Esophagus muscularis mucosa (tissue), 4 donors: ENCODE measurements around the gene EGF.

Source experiments
- CTCF ChIP-seq, 3 experiments: fragments of 200-600 bp in 2 of 3; fragments of 450-650 bp in 1 of 3; sonication (generic) in 2 of 3; IDR thresholded peaks; one replicate each; pipeline ENCODE4 v1.5.1; 2017 to 2019; ENCODE audit warnings: antibody characterized with exemption in 3 of 3, mild to moderate bottlenecking in 2 of 3, moderate library complexity in 1 of 3
- EP300 ChIP-seq: sonication (generic); formaldehyde crosslinking; IDR thresholded peaks from one replicate; pipeline ENCODE4 v1.6.1; 2017; ENCODE audit warnings: antibody characterized with exemption
- POLR2A ChIP-seq: fragments of 450-650 bp; IDR thresholded peaks from one replicate; pipeline ENCODE4 v1.6.1; 2017; ENCODE audit warnings: antibody characterized with exemption, moderate library complexity, mild to moderate bottlenecking, low read depth
- POLR2AphosphoS5 ChIP-seq, 2 donors: sonication (generic); formaldehyde crosslinking; IDR thresholded peaks; one replicate each; pipeline ENCODE4 v1.6.1; 2017; ENCODE audit warnings: antibody characterized with exemption in 2 of 2

GRCh38 chr4:109916027-109916409, 3.3 kb downstream of the EGF start:
- TF ChIP-seq CTCF (IDR thresholded peaks at IDR 0.05) (no peak), POLR2A (no peak), POLR2AphosphoS5 (IDR thresholded peaks at IDR 0.05) (no peak), EP300 (no peak)
